Bronchial epithelial cell (primary cell): ENCODE results near the gene CMSS1. TPM values are rescaled to one million over a fixed set of nuclear protein-coding genes. Genes with fewer than 3 reads are reported as not detected.
A peak's percentile ranks its signal among the peaks of the same experiment; 100 is the strongest.

Experiments used
- DNase-seq: peaks from one replicate; pipeline ENCODE4 v3.0.0-alpha.2; 2010; ENCODE audit warnings: low read depth
- FAIRE-seq: peaks from 2 replicates; lab custom pipeline; 2011; peaks lifted over from hg19 to GRCh38; lab: Jason Lieb, UNC
- H3K27me3 ChIP-seq: 2 replicates; pipeline ENCODE4 v1.5.1; 2011; ENCODE audit warnings: low read length; ENCODE audit not compliant: control insufficient read depth, insufficient read depth
- H3K36me3 ChIP-seq: 2 replicates; pipeline ENCODE4 v1.5.1; 2011; ENCODE audit warnings: low read length; ENCODE audit not compliant: control insufficient read depth, insufficient read depth
- H3K4me3 ChIP-seq: 2 replicates; pipeline ENCODE4 v1.5.1; 2011; ENCODE audit warnings: mild to moderate bottlenecking, low read depth, low read length, control low read depth
- CTCF ChIP-seq: IDR thresholded peaks from 2 replicates; pipeline ENCODE4 v1.5.1; 2011; ENCODE audit warnings: mild to moderate bottlenecking, moderate library complexity, low read length, control low read depth, inconsistent platforms; ENCODE audit not compliant: insufficient read depth, severe bottlenecking
- total RNA-seq: library from RNA; depleted of rRNA; stranded (reverse); fragments of >200 nt; gene quantifications from 2 replicates; pipeline ENCODE4 v1.2.1, GENCODE V29; 2014

The CMSS1 gene
- total RNA-seq, 1 donor from 2014 or later = 21.3 TPM

- FAIRE-seq (no peak), DNase-seq (no peak)
- no peak overlapping the region for H3K4me3 ChIP-seq
- H3K36me3 ChIP-seq = no peaks in the 10 kb centered on the region
- no peaks in the 10 kb centered on the region for H3K27me3 ChIP-seq
- TF ChIP-seq CTCF = no peak
Measured at GRCh38 chr3:99823723-99824711, 6.4 kb downstream of the CMSS1 start.

DNA sequence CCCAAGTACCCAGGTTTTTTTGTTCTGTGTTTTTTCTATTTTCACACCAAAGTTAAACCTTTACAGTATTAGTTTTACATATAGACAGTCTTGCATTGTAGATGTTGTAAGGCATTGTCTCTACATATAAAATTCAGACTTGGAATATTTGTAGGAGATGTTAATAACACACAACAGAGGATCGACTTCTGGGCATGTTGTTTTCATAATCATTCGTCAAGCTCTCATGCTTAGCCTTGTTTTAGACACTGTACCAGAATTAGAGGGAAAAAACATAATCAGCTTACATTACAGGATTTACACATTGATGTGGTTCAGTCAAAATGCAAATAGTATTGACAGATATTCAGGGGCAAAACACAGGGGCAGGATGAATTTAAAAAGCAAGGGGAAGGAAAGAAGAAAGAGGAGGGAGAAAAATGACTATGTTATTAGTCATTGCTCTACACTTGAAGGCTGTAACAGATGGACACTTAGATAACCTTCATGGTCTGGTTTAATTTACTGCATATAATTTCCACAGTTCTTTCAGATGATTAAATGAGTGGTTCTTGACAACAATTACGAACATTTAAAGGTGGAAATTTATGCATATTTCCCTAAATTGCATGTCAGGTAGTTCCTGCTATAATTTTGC is 7.5 kb downstream of the CMSS1 start:
- Histone ChIP-seq H3K27me3 (no peaks in the 10 kb centered on the region), H3K36me3 (no peaks in the 10 kb centered on the region), H3K4me3 (no peak overlapping the region)
- FAIRE-seq = no peak
- DNase-seq = peak; percentile 47
- no peak for TF ChIP-seq CTCF

- no peaks in the 10 kb centered on the region for H3K27me3 ChIP-seq
- H3K36me3 ChIP-seq = no peaks in the 10 kb centered on the region
- no peak for FAIRE-seq
- no peak for TF ChIP-seq CTCF
- H3K4me3 ChIP-seq = no peak overlapping the region
- DNase-seq = no peak
Measured at GRCh38 chr3:99829844-99830243, 12.2 kb downstream of the CMSS1 start.

GRCh38 chr3:99833617-99834205 is 16.0 kb downstream of the CMSS1 start:
- FAIRE-seq (no peak), DNase-seq (no peak)
- no peak for TF ChIP-seq CTCF
- no peaks in the 10 kb centered on the region for H3K36me3 ChIP-seq
- no peaks in the 10 kb centered on the region for H3K27me3 ChIP-seq
- H3K4me3 ChIP-seq = no peak overlapping the region

GRCh38 chr3:99834211-99834957 is 16.7 kb downstream of the CMSS1 start:
- no peak for DNase-seq
- H3K4me3 ChIP-seq = no peak overlapping the region
- no peaks in the 10 kb centered on the region for H3K36me3 ChIP-seq
- no peak for FAIRE-seq
- TF ChIP-seq CTCF = no peak
- no peaks in the 10 kb centered on the region for H3K27me3 ChIP-seq
